Measurements from ENCODE around the gene ST3GAL3. TPM values are rescaled to one million over a fixed set of nuclear protein-coding genes. Genes with fewer than 3 reads are reported as not detected.

ST3GAL3 gene
- total RNA-seq, 1 donor from 2014 or later: 16.5 TPM

DNA sequence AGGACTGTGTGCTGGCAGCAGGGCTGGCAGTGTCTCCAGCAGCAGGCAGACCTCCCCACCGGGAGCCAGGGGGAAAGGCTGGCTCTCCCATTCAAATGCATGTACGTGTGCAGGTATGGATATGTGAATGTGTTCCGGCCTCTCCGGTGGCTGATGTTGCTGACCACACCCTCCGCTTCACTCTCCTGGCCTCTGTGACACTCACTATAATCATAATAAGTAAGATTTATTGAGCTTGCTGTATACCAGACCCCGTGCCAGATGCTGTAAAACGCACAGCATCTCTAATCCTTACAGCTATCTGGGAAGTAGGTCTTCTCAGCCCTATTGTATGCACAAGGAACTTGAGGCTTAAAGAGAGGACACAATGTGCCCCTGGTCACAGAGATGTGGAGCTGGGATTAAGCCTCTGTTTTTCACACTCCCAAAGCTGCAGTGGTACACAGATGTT is 205.7 kb downstream of the ST3GAL3 start:
- DNase-seq: no peak
- Mint-ChIP-seq H3K27ac (ENCODE audit: unreplicated experiment) (no peak overlapping the region), H3K4me3 (ENCODE audit: unreplicated experiment) (no peak overlapping the region), H3K9me3 (ENCODE audit: unreplicated experiment) (peaks cover 3% of the 10 kb centered on the region), H3K4me1 (ENCODE audit: low read depth, unreplicated experiment) (peaks cover 6% of the 10 kb centered on the region), H3K36me3 (ENCODE audit: unreplicated experiment) (no peaks in the 10 kb centered on the region), H3K27me3 (ENCODE audit: unreplicated experiment) (peaks cover 3% of the 10 kb centered on the region)
- TF ChIP-seq, protein P1, sequence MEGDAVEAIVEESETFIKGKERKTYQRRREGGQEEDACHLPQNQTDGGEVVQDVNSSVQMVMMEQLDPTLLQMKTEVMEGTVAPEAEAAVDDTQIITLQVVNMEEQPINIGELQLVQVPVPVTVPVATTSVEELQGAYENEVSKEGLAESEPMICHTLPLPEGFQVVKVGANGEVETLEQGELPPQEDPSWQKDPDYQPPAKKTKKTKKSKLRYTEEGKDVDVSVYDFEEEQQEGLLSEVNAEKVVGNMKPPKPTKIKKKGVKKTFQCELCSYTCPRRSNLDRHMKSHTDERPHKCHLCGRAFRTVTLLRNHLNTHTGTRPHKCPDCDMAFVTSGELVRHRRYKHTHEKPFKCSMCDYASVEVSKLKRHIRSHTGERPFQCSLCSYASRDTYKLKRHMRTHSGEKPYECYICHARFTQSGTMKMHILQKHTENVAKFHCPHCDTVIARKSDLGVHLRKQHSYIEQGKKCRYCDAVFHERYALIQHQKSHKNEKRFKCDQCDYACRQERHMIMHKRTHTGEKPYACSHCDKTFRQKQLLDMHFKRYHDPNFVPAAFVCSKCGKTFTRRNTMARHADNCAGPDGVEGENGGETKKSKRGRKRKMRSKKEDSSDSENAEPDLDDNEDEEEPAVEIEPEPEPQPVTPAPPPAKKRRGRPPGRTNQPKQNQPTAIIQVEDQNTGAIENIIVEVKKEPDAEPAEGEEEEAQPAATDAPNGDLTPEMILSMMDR (IDR thresholded peaks at IDR 0.05; ENCODE audit: partially characterized antibody, unreplicated experiment): no peak

DNA sequence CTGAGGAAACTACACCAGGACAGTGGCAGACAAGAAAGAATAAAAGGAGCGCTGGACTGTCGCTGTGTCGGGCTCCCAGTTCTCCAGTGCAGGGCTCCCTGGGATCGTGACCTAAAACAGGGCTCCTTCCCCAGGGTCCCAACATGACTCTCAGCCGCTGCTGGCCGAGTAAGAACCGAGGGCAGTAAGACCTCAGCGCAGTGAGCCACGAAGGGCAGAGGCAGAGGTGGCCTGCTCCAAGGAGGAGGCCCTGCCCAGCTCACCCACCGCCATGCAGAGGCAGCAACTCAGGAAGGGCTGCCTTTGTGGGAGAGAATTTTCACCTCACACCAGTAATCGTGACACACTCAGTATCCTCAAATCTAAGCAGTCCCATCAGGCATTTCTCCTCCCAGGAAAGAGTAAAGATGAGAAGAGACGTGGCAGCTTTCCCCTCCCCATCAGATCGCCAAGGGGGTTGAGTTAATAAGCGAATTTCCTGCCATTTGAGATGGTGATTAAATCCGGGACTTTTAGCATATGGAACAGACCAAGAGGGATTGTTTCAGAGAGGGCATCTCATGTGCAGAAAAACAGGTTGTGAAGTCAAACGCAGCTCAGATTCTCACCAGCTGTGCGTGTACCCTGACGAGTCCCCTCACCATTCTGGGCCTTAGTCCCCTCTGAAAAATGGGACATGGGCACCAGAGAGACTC is 206.5 kb downstream of the ST3GAL3 start:
- peaks cover 2% of the 10 kb centered on the region for H3K9me3 Mint-ChIP-seq (ENCODE audit: unreplicated experiment)

DNA sequence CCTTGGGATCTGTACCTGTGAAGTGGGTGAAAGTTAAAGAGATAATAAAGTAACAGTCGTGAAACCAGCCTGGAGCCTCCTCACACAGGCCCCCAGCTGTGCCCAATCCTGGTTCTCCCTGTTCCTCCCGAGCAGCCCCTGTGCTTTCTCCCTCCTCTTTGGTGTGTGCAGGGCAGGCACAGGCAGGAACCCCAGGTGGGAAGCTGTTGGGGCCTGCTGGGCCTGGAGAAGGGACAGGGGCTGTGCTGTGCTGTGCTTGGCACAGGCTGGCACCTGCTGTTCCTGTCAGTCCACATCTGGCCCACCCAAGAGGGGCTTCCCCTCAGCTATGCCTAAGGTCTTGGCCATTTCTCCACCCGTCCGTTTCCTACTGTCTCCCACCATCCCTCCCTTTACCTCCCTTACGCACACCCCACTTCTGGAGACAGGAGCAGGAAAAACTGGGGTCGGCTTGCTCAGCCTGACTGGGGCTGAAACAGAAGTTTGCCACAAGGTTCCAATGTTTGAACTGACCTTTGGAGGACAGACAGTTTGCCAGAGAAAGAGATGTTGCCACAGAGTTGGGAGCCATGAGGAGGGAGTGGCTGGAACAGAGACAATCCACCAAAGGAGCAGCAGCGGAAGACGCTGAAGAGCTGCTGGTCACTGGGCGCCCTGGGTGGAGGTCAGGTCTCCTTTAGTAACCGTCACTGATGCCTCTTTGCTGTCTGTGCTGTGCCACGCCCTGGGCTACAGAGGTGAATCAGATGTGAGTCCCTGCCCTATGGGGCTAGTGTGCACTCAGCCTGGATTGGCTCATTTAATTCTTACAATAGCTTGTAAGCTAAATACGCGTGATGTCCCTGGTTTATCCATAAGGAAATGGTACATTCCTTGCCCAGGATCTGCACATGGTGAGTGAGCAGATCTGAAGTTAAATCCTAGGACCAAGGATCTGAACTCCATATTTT is 207.5 kb downstream of the ST3GAL3 start:
- Mint-ChIP-seq H3K4me1 (ENCODE audit: low read depth, unreplicated experiment) (peaks cover 6% of the 10 kb centered on the region), H3K27ac (ENCODE audit: unreplicated experiment) (peak overlapping the region; percentile 3), H3K27me3 (ENCODE audit: unreplicated experiment) (peaks cover 3% of the 10 kb centered on the region), H3K9me3 (ENCODE audit: unreplicated experiment) (peaks cover 2% of the 10 kb centered on the region), H3K36me3 (ENCODE audit: unreplicated experiment) (no peaks in the 10 kb centered on the region), H3K4me3 (ENCODE audit: unreplicated experiment) (no peak overlapping the region)
- DNase-seq: no peak
- TF ChIP-seq, protein P1 (IDR thresholded peaks at IDR 0.05; ENCODE audit: partially characterized antibody, unreplicated experiment): no peak

More for the DNA sequence above, 206.5 kb downstream of the ST3GAL3 start:
- TF ChIP-seq, protein P1 (IDR thresholded peaks at IDR 0.05; ENCODE audit: partially characterized antibody, unreplicated experiment): no peak
- DNase-seq: no peak
- peak overlapping the region; percentile 30 for H3K27ac Mint-ChIP-seq (ENCODE audit: unreplicated experiment)
- H3K36me3 Mint-ChIP-seq (ENCODE audit: unreplicated experiment): no peaks in the 10 kb centered on the region
- no peak overlapping the region for H3K4me3 Mint-ChIP-seq (ENCODE audit: unreplicated experiment)
- H3K27me3 Mint-ChIP-seq (ENCODE audit: unreplicated experiment): peaks cover 3% of the 10 kb centered on the region
- peaks cover 6% of the 10 kb centered on the region for H3K4me1 Mint-ChIP-seq (ENCODE audit: low read depth, unreplicated experiment)

DNA sequence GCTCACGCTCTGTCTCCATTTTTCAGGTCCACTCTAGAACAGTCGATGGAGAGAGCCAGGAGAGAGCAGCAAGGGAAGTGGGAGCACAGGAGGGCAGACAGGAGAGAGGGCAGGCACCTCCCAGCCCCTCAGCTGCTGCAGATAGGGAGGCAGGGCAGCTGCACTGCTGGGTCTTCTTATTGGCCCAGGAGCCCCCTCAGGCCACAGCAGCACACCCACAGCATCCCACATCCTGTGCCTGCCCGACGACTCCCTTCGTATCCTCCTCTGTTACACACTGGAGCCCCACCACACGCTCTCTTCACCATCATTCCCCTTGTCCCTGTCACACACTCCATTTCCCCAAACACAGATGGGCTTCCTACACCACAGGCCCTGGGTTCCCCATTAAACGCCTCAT is 212.6 kb downstream of the ST3GAL3 start:
- TF ChIP-seq, protein P1 (IDR thresholded peaks at IDR 0.05; ENCODE audit: partially characterized antibody, unreplicated experiment): no peak
- no peak for DNase-seq
- Mint-ChIP-seq H3K4me3 (ENCODE audit: unreplicated experiment) (no peak overlapping the region), H3K36me3 (ENCODE audit: unreplicated experiment) (peaks cover 4% of the 10 kb centered on the region), H3K27me3 (ENCODE audit: unreplicated experiment) (peaks cover 8% of the 10 kb centered on the region), H3K9me3 (ENCODE audit: unreplicated experiment) (peaks cover 7% of the 10 kb centered on the region), H3K4me1 (ENCODE audit: low read depth, unreplicated experiment) (peaks cover 3% of the 10 kb centered on the region), H3K27ac (ENCODE audit: unreplicated experiment) (no peak overlapping the region)
